ENCODE measurements around the gene HCAR2.
"Not testable (repeated sequence)": the region's sequence is repeated elsewhere in the genome, so short reads cannot be mapped to it uniquely, and the experiment has no call there.

HCAR2 gene

GRCh38 chr12:122665759-122666158, 37.4 kb downstream of the HCAR2 start:
- DNase-seq (ENCODE audit: low read depth in 2 of 2) = no peak

GRCh38 chr12:122665349-122665748, 37.8 kb downstream of the HCAR2 start:
- no peak for DNase-seq (ENCODE audit: low read depth in 2 of 2)

- no peak for DNase-seq (ENCODE audit: low read depth in 2 of 2)
These were observed 41.2 kb downstream of the HCAR2 start for GRCh38 chr12:122661938-122662337.

- DNase-seq (ENCODE audit: low read depth in 2 of 2) = no peak
These were observed 41.9 kb downstream of the HCAR2 start for GRCh38 chr12:122661246-122661645.

GRCh38 chr12:122659579-122659978, 43.6 kb downstream of the HCAR2 start:
- no peak for DNase-seq (ENCODE audit: low read depth in 2 of 2)

- no peak for DNase-seq (ENCODE audit: low read depth in 2 of 2)
These were observed 46.9 kb downstream of the HCAR2 start for GRCh38 chr12:122656298-122656697.

GRCh38 chr12:122653291-122653690, 49.9 kb downstream of the HCAR2 start:
- not testable (repeated sequence) for DNase-seq (ENCODE audit: low read depth in 2 of 2)

- DNase-seq (ENCODE audit: low read depth in 2 of 2) = no peak
These were observed 51.5 kb downstream of the HCAR2 start for GRCh38 chr12:122651520-122652224.
